A204.1 (cell line): Measurements from ENCODE around the gene PRRC2B.

ENCODE experiments used
- FAIRE-seq: peaks from 2 replicates; lab custom pipeline; 2012; peaks lifted over from hg19 to GRCh38; lab: Jason Lieb, UNC

The PRRC2B gene

DNA sequence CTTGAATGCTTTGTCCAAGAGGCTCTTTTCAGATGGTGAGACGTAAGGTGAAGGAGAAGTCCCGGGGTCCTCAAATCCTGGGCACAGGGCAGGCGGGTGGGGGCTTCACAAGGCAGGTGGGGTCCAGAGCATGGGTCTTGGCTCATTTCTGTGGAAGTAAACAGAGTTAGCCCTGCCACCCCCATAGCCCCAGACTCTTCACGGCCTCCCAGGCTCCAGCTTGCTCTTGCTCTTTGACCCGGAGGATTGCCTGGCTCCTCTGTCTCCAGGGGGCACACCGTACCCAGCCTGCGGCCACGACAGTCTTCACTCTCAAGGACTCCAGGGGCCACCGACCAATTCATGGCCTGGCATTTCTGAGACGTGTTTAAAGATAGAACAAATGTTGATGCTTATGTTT lies 80.0 kb downstream of the PRRC2B start:
- FAIRE-seq, result no peak

DNA sequence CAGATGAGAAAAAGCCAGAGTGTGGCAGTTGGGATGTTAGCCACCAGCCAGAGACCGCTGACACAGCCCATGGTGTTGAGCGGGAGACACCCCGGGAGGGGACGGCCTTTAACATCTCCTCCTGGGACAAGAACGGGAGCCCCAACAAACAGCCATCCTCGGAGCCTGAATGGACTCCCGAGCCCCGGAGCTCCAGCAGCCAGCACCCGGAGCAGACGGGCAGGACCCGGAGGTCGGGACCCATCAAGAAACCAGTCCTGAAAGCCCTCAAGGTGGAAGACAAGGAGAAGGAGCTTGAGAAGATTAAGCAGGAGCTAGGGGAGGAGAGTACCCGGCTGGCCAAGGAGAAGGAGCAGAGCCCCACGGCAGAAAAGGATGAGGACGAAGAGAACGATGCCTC lies 80.8 kb downstream of the PRRC2B start:
- FAIRE-seq, result no peak

DNA sequence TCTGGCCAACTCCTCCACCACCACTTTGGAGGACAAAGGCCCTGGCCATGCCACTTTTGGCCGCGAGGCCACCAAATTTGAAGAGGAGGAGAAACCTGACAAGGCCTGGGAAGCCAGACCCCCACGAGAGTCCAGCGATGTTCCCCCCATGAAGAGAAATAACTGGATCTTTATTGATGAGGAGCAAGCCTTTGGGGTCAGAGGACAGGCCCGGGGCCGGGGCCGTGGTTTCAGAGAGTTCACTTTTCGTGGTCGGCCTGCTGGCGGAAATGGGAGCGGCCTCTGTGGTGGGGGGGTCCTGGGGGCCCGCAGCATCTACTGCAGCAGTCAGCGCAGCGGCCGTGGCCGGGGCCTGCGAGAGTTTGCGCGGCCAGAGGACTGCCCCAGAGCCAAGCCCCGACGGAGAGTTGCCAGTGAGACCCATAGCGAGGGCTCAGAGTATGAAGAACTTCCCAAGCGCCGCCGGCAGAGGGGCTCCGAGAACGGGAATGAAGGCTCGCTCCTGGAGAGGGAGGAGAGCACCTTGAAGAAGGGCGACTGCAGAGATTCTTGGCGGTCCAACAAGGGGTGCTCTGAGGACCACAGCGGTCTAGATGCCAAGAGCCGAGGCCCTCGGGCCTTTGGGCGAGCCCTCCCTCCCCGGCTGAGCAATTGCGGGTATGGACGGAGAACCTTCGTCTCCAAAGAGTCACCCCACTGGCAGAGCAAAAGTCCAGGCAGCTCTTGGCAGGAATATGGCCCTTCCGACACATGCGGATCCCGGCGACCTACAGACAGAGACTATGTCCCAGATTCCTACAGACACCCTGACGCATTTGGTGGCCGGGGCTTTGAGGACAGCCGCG lies 81.4 kb downstream of the PRRC2B start:
- FAIRE-seq, result no peak

GRCh38 chr9:131475956-131476776 lies 82.3 kb downstream of the PRRC2B start:
- FAIRE-seq, result no peak

DNA sequence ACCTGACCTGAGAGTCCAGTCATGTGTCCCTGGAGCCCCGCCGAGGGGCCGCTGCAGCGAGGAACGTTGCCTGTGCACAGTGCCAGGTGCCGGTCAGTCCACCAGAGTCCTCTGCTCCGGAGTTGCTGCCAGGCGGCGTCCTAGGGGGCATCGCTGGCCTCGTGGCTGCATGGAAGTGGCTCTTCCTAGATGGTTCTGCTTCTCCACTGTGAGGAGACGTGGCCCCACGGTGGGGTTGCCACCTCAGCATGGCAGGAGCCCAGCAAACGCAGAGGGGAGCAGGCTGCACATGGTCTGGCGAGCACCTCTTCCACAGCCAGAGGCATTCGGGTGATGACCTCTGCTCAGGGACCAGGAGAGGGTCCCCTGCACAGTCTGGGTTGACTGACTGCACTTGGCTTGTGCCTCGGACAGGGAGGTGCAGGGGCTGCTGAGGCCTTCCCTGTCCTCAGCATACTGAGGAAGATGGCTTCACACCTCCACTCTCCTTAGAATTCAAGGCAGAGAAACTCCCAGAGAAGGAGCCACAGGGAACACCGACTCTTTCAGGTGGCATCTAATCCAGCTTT lies 83.0 kb downstream of the PRRC2B start:
- no peak for FAIRE-seq

- no peak for FAIRE-seq
These were observed 83.5 kb downstream of the PRRC2B start for GRCh38 chr9:131477367-131477766.

- FAIRE-seq, result no peak
These were observed 84.0 kb downstream of the PRRC2B start for GRCh38 chr9:131477816-131478419.

- FAIRE-seq, result no peak
These were observed 84.6 kb downstream of the PRRC2B start for GRCh38 chr9:131478421-131478868.

GRCh38 chr9:131478911-131479310 lies 85.0 kb downstream of the PRRC2B start:
- FAIRE-seq, result no peak

DNA sequence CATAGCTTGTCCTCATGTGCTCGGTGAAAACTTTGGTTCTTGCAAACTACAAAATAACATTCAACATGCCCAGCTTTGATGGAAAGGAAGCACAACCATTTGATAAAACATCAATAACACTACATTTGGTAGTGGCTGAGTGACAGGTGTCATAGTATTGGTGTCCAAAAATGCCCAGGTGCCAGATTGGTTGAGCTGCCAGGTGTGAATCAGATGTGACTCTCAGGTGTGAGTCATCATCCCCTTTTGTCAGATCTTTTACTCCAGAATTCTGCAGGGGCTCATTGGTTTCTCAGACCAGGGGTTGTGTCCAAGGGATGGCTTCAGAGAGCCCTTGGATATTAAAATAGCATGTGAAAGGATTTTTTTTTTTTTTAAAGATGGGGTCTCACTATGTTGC lies 86.4 kb downstream of the PRRC2B start:
- FAIRE-seq, result no peak

DNA sequence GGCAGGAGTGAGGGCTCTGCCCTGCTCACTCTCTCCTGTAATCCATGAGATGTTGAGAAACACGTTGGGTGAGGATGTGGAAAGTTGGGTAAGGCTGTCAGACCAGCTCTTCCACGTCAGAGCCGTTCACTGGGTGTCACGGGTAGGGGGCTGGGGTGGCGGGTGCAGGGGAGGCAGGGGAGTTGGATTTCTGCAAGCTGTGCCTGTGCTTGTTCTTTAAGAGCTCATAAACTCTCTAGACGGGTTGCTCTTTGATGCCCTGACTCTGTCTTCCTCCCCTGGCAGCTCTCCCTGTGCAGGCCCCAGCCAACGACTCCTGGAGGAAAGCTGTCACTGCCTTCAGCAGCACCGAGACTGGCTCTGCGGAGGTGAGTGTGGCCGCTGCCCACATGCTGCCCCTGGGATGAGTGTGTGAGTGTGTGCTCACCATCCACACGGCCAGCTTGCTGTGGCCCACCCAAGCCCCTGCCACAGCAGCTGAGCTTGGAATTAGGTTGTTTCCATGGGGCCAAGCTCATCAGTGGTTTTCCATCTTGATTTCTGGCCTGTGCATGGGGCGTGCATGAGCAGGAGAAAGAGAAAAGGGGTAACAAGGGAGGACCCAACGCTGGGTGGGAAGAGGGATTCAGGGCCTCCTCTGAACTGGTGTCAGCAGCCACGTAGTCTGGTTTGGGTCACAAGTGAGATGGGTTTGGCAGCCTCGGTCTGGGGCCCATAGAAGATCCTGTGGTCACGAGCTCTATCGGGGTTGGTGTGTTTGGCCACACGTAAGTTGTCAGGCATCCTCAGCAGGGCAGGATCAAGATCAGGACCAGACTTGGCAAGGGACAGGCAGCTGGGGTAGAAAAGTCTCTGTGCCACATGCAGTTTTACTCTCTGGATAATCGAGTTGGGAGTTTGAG lies 87.8 kb downstream of the PRRC2B start:
- FAIRE-seq, result no peak

- FAIRE-seq, result no peak
These were observed 88.6 kb downstream of the PRRC2B start for GRCh38 chr9:131482343-131483006.

DNA sequence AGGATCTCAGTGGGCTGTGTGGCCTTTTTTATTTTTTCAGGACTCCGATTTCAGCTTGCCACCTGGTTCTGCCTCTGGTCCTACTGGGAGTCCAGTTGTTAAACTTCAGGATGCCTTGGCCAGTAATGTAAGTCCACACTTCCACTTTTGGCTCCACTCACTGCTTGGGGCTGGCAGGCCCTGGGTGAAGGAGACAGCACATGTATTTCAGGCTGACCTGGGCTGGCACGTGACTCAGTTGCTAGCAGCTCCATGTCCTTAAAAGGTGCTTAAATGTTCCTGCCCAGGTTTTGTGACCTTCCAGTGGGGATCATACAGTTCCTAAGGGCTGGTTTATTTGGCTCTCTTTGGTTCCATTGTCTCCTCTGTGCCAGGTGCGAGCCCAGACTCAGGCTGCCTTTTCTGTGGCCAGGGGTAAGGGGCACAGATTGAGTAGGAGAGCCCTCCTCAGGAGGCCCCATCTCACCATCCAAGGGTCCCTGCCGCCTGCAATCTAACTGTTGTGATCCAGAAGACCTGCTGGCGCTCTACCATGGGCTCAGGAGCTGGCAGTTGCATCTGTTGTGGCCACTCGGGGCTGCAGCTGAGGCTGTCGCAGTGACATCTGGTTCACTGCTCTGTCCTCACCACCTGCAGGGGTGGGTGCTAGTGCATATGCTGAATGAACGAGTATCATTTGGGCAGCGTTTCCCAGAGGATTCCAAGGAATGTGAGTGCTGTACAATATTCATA lies 89.6 kb downstream of the PRRC2B start:
- no peak for FAIRE-seq

- FAIRE-seq, result no peak
These were observed 90.2 kb downstream of the PRRC2B start for GRCh38 chr9:131484051-131484445.

- FAIRE-seq, result no peak
These were observed 90.8 kb downstream of the PRRC2B start for GRCh38 chr9:131484560-131485185.

DNA sequence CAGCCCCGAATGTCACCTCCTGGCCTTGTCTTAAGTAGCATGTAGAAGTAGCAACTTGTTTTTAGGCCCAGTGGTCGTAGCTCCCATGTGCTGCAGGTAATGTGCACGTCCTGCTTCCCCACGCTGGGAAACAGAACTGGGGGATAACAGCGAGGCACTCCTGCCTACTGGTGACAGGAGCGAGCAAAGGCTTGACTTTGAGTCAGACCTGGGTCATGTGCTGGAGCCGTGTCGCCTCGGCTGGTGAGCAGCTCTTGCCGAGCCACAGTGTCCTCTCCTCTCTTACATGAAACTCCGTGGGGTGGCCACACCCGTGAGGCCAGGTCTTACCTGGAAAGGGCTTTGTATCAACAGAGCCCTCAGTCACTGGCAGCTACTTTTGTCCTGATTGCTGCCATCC lies 91.3 kb downstream of the PRRC2B start:
- FAIRE-seq, result no peak

DNA sequence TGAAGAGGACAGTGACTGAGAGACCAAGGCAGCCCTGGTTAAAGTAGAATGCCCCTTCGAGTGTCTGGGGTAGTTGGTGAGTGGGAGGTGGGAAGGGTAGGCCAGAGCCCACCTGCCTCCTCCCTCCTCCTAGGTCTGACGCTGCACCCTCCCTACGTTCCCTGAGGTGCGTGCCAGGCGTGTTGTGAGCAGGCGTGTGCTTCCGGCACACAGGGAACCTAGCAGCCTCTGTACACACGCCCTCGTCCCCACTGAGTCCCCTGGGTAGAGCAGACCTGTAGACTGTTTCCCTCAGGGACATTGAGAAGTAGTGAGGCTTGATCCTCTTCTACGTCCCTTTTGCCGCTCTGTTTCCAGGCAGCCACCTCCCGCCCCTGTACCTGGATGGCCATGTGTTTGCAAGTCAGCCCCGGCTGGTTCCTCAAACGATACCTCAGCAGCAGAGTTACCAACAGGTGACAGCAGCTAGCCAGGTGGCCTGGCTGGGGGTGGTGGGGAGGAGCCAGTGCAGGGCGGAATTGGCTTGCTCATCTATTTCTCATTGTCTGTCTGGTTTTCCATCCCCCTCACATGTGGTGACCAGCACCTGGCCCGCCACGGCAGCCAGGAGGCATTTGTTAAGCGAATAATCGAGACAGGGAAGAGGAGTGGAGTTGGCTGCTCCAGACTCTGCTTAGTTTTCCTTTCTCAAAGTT lies 92.0 kb downstream of the PRRC2B start:
- FAIRE-seq, result no peak

GRCh38 chr9:131487001-131487400 lies 93.1 kb downstream of the PRRC2B start:
- no peak for FAIRE-seq

DNA sequence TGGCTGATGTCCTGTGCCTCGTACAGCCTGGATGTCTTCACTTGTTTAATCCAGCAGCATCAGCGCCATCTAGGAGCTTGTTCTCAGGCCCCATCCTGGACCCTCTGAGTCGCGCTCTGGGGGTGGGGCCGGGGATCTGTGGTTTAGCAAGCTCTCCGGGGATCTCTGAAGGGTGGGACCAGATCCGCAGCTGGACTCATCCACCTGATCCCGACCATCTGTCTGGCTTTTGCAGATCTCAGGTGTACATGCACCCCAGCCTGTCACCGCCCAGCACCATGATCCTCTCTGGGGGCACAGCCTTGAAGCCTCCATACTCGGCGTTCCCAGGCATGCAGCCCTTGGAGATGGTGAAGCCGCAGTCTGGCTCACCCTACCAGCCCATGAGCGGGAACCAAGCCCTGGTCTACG lies 93.7 kb downstream of the PRRC2B start:
- FAIRE-seq, result no peak
